ENCODE data around the gene CD4.
"Not testable (repeated sequence)": the region's sequence is repeated elsewhere in the genome, so short reads cannot be mapped to it uniquely, and the experiment has no call there.

The CD4 gene

GRCh38 chr12:6788972-6789924 is at the start of gene CD4:
CD4 (plus strand) TSS chr12:6789528; CDS start chr12:6800139, 10,611 bp downstream.
- Histone ChIP-seq H3K27ac (ENCODE audit: low read depth, low read length) (no peak within 1 kb of the TSS), H4K20me1 (ENCODE audit: low read depth, low read length) (no peaks in the 10 kb centered on the region), H3K9me2 (replicated peaks; ENCODE audit: insufficient read depth, low read length) (no peaks in the 10 kb centered on the region), H3K9ac (ENCODE audit: low read length) (no peak within 1 kb of the TSS), H3K4me2 (ENCODE audit: low read depth, low read length, poor library complexity, severe bottlenecking) (no peak within 1 kb of the TSS), H3K79me2 (ENCODE audit: insufficient read depth, low read length) (no peaks in the 10 kb centered on the region), H2AFZ (ENCODE audit: low read depth, low read length, severe bottlenecking) (no peak within 1 kb of the TSS), H3K36me3 (ENCODE audit: low read length) (no peaks in the 10 kb centered on the region), H3K9me3 (ENCODE audit: insufficient read depth, low read length) (no peaks in the 10 kb centered on the region), H3F3A (ENCODE audit: insufficient read depth) (no peaks in the 10 kb centered on the region), H3K27me3 (ENCODE audit: low read length) (no peaks in the 10 kb centered on the region), H3K4me3 (ENCODE audit: insufficient read depth, low read length, poor library complexity, severe bottlenecking) (no peak within 1 kb of the TSS)
- TF ChIP-seq CTCF (IDR thresholded peaks at IDR 0.05; ENCODE audit: insufficient read depth, low read length, poor library complexity, severe bottlenecking) (no peak), EZH2phosphoT487 (conservative IDR thresholded peaks at IDR 0.05; ENCODE audit: low read length) (no peak)

GRCh38 chr12:6742080-6742479 is 47.2 kb upstream of the CD4 start:
- not testable (repeated sequence) for H4K20me1 ChIP-seq (ENCODE audit: low read depth, low read length); H3F3A ChIP-seq (ENCODE audit: insufficient read depth); H3K79me2 ChIP-seq (ENCODE audit: insufficient read depth, low read length); H3K9me3 ChIP-seq (ENCODE audit: insufficient read depth, low read length); H3K36me3 ChIP-seq (ENCODE audit: low read length); H3K4me3 ChIP-seq (ENCODE audit: insufficient read depth, low read length, poor library complexity, severe bottlenecking); H3K9me2 ChIP-seq (replicated peaks; ENCODE audit: insufficient read depth, low read length); H3K27me3 ChIP-seq (ENCODE audit: low read length); H2AFZ ChIP-seq (ENCODE audit: low read depth, low read length, severe bottlenecking); H3K4me2 ChIP-seq (ENCODE audit: low read depth, low read length, poor library complexity, severe bottlenecking); H3K27ac ChIP-seq (ENCODE audit: low read depth, low read length); H3K9ac ChIP-seq (ENCODE audit: low read length)

GRCh38 chr12:6742834-6743233 is 46.5 kb upstream of the CD4 start:
- no peak overlapping the region for H3K9ac ChIP-seq (ENCODE audit: low read length)
- H3K79me2 ChIP-seq (ENCODE audit: insufficient read depth, low read length) = no peaks in the 10 kb centered on the region
- H3K36me3 ChIP-seq (ENCODE audit: low read length) = no peaks in the 10 kb centered on the region
- H4K20me1 ChIP-seq (ENCODE audit: low read depth, low read length) = no peaks in the 10 kb centered on the region
- H2AFZ ChIP-seq (ENCODE audit: low read depth, low read length, severe bottlenecking) = no peak overlapping the region
- H3K27ac ChIP-seq (ENCODE audit: low read depth, low read length) = no peak overlapping the region
- no peak overlapping the region for H3K4me2 ChIP-seq (ENCODE audit: low read depth, low read length, poor library complexity, severe bottlenecking)
- no peak for TF ChIP-seq CTCF (IDR thresholded peaks at IDR 0.05; ENCODE audit: insufficient read depth, low read length, poor library complexity, severe bottlenecking)
- no peak for TF ChIP-seq EZH2phosphoT487 (conservative IDR thresholded peaks at IDR 0.05; ENCODE audit: low read length)
- no peaks in the 10 kb centered on the region for H3K9me3 ChIP-seq (ENCODE audit: insufficient read depth, low read length)
- no peaks in the 10 kb centered on the region for H3K27me3 ChIP-seq (ENCODE audit: low read length)
- no peaks in the 10 kb centered on the region for H3K9me2 ChIP-seq (replicated peaks; ENCODE audit: insufficient read depth, low read length)
- 0 out of 2 replicates have a peak, but pooled peaks cover 3% of the 10 kb centered on the region for H3F3A ChIP-seq (ENCODE audit: insufficient read depth)
- H3K4me3 ChIP-seq (ENCODE audit: insufficient read depth, low read length, poor library complexity, severe bottlenecking) = no peak overlapping the region

- not testable (repeated sequence) for H3K36me3 ChIP-seq (ENCODE audit: low read length); H3K4me3 ChIP-seq (ENCODE audit: insufficient read depth, low read length, poor library complexity, severe bottlenecking); H2AFZ ChIP-seq (ENCODE audit: low read depth, low read length, severe bottlenecking); H3F3A ChIP-seq (ENCODE audit: insufficient read depth); H3K9me3 ChIP-seq (ENCODE audit: insufficient read depth, low read length); H3K79me2 ChIP-seq (ENCODE audit: insufficient read depth, low read length); H3K9me2 ChIP-seq (replicated peaks; ENCODE audit: insufficient read depth, low read length); H3K27ac ChIP-seq (ENCODE audit: low read depth, low read length); H3K27me3 ChIP-seq (ENCODE audit: low read length); H3K4me2 ChIP-seq (ENCODE audit: low read depth, low read length, poor library complexity, severe bottlenecking); H3K9ac ChIP-seq (ENCODE audit: low read length); H4K20me1 ChIP-seq (ENCODE audit: low read depth, low read length)
These were observed 46.0 kb upstream of the CD4 start for GRCh38 chr12:6743300-6743699.
